NCI-H2029 (cell line): ENCODE data around the gene CDC42BPB.

Source experiments
- DNase-seq: peaks from one replicate; lab custom pipeline; 2025; lab: John Stamatoyannopoulos, UW

Gene CDC42BPB

GRCh38 chr14:102911541-102911951, 145.8 kb downstream of the CDC42BPB start:
- DNase-seq, result no peak

- DNase-seq, result no peak
These were observed 146.9 kb downstream of the CDC42BPB start for GRCh38 chr14:102910442-102910841.

DNA sequence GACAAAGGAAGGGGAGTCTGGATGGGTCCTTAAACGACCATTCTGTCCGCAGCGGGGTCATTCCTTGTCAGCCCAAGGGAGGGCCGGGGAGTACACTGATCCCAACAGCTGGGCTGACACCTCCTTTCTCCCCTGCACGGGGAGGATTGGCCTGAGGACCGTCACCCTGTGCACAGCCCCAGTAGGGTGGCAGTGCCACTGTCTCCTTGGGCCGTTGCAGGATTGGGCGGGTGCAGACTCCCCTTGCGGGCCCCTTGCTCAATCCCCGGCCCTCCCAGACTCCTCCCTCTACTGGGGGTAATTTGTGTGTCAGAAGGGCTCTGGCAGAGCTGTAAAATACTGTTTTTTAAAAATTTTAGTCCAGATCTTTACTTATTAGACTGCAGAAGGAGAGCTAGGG, 147.4 kb downstream of the CDC42BPB start:
- no peak for DNase-seq

DNA sequence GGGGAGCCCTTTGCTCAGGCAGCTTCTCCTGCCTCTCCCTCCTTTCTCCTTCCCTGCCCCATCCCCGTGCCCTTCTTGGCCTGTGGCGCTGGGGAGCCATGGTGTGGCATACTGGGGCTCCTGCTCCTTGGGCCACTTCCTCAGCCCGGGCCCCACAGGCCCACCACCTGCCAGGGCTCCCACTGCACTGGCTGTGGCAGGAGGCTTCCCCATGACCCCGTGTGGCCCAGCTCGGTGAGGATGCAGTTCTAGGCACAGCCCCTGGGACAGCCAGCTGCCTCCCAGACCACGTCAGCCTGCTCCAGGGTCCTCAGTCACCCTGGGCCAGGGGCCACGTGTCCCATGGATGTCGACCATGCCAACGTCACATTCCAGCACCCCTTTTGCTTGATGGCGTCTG, 147.9 kb downstream of the CDC42BPB start:
- no peak for DNase-seq

DNA sequence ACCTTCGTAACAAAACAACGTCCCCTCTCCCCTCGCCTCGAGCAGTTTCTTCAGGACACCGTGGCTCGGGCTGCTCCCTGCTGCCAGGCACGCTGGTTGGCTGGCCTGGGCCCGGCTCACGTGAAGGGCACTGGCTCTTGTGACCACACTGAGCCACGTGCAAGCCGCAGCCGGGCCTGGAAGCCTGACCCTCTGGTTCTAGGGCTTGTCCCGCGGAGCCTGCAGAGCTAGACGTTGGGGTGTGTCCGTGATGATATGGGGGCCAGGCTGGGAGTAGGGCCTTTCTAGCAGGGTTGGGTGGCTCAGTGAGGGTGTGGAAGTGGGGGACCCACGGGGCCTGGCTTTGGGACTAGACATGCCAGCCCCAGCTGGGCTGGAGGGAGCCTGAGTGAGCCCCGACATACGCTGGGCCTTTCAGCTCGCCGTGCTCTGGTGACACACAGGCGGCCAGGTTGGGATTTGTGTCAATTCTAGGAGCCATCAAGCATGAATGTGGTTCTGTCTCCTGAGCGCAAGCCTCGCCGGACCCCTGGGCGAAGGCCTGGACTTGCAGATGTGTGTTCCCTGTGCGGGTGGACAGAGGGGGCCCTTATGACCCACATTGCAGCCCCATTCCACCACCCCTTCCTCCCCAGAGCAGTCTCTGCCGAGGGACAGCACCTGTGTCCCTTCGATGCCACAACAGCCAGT, 148.4 kb downstream of the CDC42BPB start:
- no peak for DNase-seq

DNA sequence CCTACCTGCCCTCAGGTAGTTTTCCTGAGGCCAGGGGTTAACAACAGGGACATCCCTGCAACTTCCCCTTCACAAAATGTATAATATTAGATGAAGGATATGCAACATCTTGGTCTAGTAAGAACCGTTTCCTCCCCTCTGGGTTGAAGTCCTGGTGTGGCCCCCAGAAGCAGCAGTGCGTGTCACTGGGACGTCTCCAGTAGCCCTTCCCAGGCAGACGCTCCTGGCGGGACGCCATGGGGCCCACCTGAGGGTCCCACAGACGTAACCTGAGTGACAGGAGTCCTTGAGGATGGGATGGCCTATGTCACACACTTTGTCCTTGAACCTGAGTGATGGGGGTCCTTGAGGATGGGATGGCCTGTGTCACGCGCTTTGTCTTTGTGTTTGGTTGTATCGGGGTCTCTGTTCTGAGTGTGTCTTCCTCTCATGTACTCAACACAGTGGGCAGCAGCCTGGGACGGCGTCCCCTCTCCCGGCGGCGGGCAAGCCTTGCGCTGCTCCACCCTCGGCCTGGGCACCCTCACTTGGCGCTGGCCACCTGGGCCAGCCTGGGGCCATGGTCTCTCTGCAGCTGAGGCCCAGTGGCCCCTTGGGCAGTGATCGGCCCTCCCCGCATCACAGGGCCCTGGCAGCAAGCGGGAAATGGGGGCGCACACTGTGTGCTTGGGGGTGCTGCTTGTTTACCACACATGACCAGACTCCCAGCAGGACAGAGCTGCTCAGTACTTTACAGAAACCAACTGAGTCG, 149.2 kb downstream of the CDC42BPB start:
- DNase-seq, result no peak

GRCh38 chr14:102907303-102907844, 150.0 kb downstream of the CDC42BPB start:
- no peak for DNase-seq

DNA sequence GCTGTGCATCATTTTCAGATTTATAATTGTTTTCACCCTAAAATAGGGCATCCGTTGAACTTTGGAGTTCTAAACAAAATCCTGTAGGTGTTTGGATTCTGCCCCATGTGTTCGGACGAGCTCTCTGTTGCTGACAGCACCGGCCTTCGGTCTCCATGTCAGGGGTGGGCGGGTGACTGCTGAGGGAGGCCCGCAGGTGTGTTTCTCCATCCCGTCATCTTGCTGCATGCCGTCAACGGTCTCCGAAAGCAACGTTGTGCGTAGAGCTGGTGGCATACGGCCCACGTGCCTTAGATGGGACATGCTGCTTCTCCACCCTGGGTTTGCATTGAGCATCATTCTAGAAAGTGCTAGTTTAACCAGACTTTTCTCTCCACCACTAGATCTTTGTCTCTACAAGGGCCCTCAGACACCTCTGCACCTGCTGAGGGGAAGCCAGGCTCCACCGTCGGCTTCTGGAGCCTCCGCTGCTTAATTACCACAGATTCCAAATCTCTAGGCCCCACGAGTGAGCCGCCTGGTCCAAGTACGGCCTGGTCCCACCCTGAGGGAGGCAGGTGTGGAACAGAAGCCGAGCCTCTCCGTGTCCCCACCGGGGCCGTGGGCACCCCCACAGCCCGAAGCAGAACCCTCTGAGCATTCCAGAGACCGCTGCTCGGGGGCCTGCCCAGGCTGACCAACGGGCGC, 150.6 kb downstream of the CDC42BPB start:
- DNase-seq, result no peak

- DNase-seq, result no peak
These were observed 151.9 kb downstream of the CDC42BPB start for GRCh38 chr14:102905116-102906108.

GRCh38 chr14:102903889-102904512, 153.3 kb downstream of the CDC42BPB start:
- no peak for DNase-seq

DNA sequence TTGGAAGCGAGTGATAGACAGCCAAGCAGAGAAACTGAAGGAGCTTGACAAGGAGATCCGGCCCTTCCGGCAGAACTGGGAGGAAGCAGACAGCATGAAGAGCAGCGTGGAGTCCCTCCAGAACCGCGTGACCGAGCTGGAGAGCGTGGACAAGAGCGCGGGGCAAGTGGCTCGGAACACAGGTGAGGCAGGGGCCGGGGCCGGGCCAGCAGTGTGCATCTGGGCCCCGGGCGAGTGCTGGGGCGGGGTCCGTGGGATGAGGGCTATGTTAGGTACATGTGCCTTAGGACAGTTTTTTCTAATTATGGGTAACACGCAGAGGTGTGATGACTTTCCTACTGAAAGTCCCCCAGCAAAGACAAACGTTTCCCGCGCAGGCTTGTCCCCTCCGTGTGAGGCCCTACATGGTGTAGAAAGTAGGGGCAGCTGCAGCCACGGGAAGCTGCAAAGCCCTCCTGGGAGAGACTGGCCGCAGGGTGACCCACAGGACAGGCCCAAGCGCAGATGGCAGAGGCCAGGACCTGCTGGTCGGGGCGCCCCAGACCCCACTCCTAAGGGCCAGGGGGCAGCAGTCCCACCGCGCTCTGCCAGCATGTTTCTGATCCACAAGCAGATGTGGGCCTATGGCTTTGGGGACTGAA, 154.0 kb downstream of the CDC42BPB start:
- no peak for DNase-seq

GRCh38 chr14:102902523-102903247, 154.7 kb downstream of the CDC42BPB start:
- no peak for DNase-seq

GRCh38 chr14:102902086-102902485, 155.3 kb downstream of the CDC42BPB start:
- DNase-seq, result no peak

- no peak for DNase-seq
These were observed 155.7 kb downstream of the CDC42BPB start for GRCh38 chr14:102901633-102902032.

DNA sequence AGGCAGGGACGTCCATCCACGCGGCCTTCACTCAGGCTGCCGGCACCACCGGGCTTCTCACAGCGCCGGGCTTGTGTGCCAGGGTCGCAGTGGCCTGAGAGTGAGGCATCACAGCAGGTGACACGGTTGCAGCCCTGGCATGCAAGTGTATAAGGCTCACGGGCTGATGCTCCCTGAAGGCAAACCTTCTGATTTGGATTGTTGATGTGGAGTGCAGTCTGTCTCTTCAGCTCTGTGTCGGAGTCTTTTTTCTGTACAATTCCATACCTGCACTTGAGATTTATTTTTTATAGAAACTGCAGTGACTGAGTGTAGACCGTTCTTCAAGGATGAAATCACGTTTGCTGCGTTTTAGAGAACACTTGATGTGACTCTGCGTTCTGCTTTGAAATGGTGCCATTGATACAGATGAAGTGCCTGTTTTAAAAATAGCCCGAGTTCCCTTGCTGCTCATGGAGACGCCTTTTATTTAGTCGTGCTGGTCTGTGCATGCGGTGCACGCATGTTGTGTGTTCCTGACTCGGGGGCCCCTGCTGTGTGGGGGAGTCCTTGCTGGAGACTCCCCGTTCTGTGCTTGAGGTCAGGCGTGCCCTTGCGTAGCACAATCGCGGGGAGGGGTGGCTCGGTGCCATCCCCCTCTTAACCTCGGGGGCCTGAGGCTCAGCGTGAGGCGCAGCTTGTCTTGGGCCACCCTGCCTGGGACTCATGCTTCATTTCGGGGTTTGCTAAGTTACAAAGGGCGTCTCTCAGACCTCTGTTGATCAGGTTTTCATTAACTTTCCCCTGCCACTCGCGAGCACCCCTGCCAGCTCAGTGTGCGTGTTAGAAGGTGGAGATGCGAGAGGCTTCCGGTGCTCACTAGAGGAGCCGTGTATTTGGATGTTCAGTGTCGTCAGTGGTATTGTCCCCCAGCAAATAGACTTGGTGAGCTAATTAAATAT, 156.4 kb downstream of the CDC42BPB start:
- DNase-seq, result no peak

DNA sequence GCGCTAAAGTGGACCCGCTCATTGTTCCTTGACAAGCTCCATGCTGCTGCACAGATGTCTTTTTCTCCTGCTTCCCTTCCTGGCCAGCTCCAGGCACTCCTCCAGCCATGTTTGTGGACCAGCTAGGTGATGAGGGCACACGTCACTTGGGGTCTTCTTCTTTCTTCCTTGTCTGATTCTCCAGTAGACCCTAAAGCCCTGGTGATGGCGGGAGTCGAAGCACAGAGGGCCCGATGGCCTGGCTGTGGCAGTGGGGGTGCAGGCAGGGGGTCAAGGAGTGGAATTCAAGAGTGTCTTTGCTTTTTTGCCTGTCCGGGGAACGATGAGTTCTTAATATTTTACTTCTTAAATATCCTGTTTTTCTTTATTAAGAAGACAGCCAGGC, 157.8 kb downstream of the CDC42BPB start:
- no peak for DNase-seq

GRCh38 chr14:102898776-102899515, 158.4 kb downstream of the CDC42BPB start:
- no peak for DNase-seq

DNA sequence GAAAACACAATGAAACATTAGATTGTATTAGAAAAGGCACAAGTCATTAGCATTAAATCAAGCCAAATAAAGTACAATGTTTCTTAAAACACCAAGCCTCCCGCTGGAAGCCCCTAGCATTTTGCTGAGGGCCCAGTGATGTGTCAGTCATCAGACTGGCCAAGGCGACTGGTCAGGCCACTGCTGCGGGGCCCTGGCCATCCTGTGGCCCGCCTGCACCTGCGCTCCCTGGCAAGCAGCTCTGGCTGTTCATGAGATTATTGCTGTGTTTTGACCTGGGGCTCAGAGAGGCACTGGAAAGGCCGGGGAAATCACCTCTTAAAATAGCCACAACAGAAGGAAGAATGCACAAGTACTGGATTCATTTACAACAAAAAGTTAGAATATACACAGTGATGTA, 159.1 kb downstream of the CDC42BPB start:
- DNase-seq, result no peak
